NCI-H2227 (cell line): ENCODE results near the gene OXCT2.

Experiments used
- DNase-seq: peaks from one replicate; lab custom pipeline; 2025; ENCODE audit not compliant: unreplicated experiment; lab: John Stamatoyannopoulos, UW

The OXCT2 gene

GRCh38 chr1:39737546-39738169 is 33.5 kb downstream of the OXCT2 start:
- peak; percentile 23 for DNase-seq

- no peak for DNase-seq
Measured at GRCh38 chr1:39735731-39736130, 35.4 kb downstream of the OXCT2 start.

- peak; percentile 15 for DNase-seq
Measured at GRCh38 chr1:39733161-39733560, 38.0 kb downstream of the OXCT2 start.

GRCh38 chr1:39732730-39733129 is 38.4 kb downstream of the OXCT2 start:
- no peak for DNase-seq

- no peak for DNase-seq
Measured at GRCh38 chr1:39729842-39730241, 41.3 kb downstream of the OXCT2 start.

GRCh38 chr1:39729030-39729429 is 42.1 kb downstream of the OXCT2 start:
- DNase-seq, result no peak

- DNase-seq, result no peak
Measured at GRCh38 chr1:39727932-39728317, 43.2 kb downstream of the OXCT2 start.

- DNase-seq, result no peak
Measured at GRCh38 chr1:39727221-39727931, 43.8 kb downstream of the OXCT2 start.

GRCh38 chr1:39726600-39726999 is 44.5 kb downstream of the OXCT2 start:
- DNase-seq, result no peak

- DNase-seq, result no peak
Measured at GRCh38 chr1:39722495-39722894, 48.7 kb downstream of the OXCT2 start.

GRCh38 chr1:39721664-39722063 is 49.5 kb downstream of the OXCT2 start:
- DNase-seq, result no peak

- DNase-seq, result peak; percentile 91
Measured at GRCh38 chr1:39720094-39720999, 50.8 kb downstream of the OXCT2 start.
